HG02623 (cell line): ENCODE measurements around the gene HNRNPK.
"Not testable (repeated sequence)": the region's sequence is repeated elsewhere in the genome, so short reads cannot be mapped to it uniquely, and the experiment has no call there.

Experiments
- ATAC-seq: cut with Tn5 transposase; IDR thresholded peaks from one replicate; pipeline ENCODE4 v1.9.1; 2021; ENCODE audit warnings: moderate library complexity; ENCODE audit not compliant: unreplicated experiment

The HNRNPK gene

GRCh38 chr9:83977196-83977595 is 2.8 kb downstream of the HNRNPK start:
- no peak for ATAC-seq

GRCh38 chr9:83976372-83976771 is 3.6 kb downstream of the HNRNPK start:
- no peak for ATAC-seq

DNA sequence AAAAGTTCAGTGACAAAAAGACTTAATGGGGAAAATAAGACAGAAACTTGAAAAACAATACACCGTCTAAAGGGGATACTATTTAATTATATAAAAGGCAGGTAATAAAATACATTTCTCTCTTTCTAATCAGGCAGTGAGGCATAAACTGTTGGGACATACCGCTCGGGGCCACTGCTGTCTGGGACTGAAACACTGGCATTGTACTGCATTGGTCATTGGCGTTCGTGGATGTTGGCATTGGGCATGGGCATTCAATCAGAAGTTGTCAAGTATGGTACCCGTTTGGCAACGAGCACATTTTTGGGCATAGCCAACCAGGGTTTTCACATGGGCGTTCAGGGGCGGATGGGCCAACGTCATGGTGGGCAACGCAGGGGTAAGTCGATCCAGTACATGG is 4.7 kb downstream of the HNRNPK start:
- no peak for ATAC-seq

- no peak for ATAC-seq
Observed at GRCh38 chr9:83972286-83972685, 7.7 kb downstream of the HNRNPK start.

DNA sequence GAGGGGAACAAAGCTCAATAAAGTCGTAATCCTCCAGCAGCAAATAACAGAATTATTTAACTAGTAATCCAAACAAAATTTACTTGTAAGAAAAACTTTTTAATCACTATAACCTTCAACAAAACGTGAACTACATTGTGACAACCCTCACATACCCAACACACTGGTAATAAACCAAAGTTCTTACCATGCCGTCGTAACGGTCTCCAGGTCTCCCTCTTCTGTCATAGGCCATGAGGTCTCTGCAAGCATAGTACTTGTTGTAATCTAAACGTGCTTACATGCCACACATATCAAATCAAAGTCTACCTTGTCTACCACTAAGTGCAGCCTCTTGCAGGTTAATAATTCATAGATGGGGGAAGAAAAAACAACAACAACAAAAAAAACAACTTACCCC is 8.5 kb downstream of the HNRNPK start:
- no peak for ATAC-seq

- no peak for ATAC-seq
Observed at GRCh38 chr9:83969602-83970001, 10.4 kb downstream of the HNRNPK start.

DNA sequence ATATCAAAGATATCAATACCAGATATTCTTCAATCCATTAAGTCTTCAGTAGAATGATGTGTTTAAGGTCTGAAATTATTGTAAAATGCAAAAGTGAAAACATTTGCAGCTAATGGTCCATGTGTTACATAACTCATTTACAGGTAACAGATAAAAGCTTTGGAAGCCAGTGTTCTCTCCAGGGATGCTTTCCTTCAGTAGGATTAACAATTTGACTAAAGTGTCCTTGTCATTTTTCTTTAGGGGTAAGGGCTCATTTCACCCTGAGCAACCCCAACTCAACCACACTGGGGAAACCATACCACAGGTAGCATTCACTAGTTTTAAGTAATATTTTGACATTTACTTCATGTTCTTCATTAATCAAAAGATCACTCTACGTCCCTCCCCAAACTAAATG is 12.9 kb downstream of the HNRNPK start:
- no peak for ATAC-seq

DNA sequence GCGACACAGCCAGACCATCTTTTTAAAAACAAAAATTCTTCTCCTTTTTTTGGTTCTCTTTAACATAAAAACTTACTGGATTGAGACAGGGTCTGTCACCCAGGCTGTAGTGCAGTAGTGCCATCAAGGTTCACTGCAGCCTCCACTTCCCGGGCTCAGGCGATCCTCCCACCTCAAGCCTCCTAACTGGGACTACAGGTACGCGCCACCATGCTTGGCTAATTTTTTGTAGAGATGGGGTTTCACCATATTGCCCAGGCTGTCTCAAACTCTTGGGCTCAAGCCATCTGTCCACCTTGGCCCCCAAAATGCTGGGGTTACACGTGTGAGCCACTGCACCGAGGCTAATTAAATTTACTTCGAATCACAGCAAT is 13.8 kb downstream of the HNRNPK start:
- ATAC-seq, result no peak

GRCh38 chr9:83965350-83966208 is 14.4 kb downstream of the HNRNPK start:
- no peak for ATAC-seq

- ATAC-seq, result no peak
Observed at GRCh38 chr9:83964973-83965349, 15.1 kb downstream of the HNRNPK start.

GRCh38 chr9:83962165-83962564 is 17.9 kb downstream of the HNRNPK start:
- no peak for ATAC-seq

- no peak for ATAC-seq
Observed at GRCh38 chr9:83960991-83961390, 19.0 kb downstream of the HNRNPK start.

- ATAC-seq, result no peak
Observed at GRCh38 chr9:83959061-83959460, 21.0 kb downstream of the HNRNPK start.

DNA sequence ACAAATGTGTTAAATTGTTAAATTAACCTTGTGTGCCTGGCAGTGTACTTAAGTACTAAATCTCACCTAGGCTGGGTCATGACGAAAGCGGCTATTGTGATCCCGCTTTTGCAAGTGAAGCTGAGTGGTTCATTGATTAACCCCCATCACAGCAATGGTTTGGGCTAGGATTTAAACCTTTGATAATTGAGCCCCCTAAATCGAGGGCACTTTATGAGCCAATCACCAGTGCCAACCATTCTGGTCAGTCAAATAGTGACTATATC is 22.8 kb downstream of the HNRNPK start:
- ATAC-seq, result no peak

- ATAC-seq, result peak; percentile 86
Observed at GRCh38 chr9:83956436-83957247, 23.4 kb downstream of the HNRNPK start.

- ATAC-seq, result peak; percentile 44
Observed at GRCh38 chr9:83956086-83956435, 24.0 kb downstream of the HNRNPK start.

DNA sequence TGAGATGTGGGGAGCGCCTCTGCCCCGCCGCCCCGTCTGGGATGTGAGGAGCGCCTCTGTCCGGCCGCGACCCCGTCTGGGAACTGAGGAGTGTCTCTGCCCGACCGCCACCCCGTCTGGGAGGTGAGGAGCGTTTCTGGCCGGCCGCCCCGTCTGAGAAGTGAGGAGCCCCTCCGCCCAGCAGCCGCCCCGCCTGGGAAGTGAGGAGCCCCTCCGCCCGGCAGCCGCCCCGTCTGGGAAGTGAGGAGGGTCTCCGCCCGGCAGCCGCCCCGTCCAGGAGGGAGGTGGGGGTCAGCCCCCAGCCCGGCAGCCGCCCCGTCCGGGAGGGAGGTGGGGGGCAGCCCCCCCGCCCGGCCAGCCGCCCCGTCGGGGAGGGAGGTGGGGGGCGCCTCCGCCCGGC is 31.9 kb downstream of the HNRNPK start:
- ATAC-seq, result not testable (repeated sequence)

DNA sequence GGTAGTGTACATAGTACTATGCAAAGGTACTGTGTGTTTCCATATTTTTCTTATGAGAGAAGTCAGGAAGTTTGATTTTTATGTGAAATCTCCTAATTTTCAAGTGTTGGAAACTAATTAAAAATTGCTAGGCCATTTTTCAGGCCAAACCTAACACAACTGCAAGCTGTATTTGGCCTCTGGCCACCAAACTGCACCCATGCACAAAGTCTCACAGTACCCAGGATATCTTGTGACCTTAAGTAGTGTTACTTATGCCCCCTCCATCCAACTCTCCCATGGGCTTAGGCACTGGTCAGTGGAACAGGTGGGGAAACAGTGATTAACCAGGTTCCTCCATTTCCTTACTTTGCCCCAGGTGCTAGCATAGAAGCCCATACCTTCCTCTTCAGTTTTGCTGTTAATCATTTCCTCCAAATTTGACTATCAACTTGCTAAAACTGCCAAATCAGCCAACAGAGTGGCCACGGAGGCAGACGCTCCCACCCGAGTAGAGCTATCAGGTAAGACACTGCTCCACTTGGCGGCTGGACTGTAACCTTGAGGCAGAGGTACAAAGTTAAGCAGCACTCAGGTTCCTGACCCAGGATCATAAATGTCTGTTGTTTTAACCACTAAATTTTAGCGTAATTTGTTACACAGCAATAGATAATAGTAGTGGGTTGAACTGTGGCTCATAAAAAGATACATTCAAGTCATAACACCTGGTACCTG is 39.3 kb downstream of the HNRNPK start:
- no peak for ATAC-seq

- ATAC-seq, result peak; percentile 57
Observed at GRCh38 chr9:83937861-83938455, 42.1 kb downstream of the HNRNPK start.

GRCh38 chr9:83936523-83936922 is 43.5 kb downstream of the HNRNPK start:
- ATAC-seq, result no peak

GRCh38 chr9:83935276-83935935 is 44.6 kb downstream of the HNRNPK start:
- ATAC-seq, result no peak
